ENCODE data around the gene TULP1.
"Not testable (repeated sequence)": the region's sequence is repeated elsewhere in the genome, so short reads cannot be mapped to it uniquely, and the experiment has no call there.

Gene TULP1

DNA sequence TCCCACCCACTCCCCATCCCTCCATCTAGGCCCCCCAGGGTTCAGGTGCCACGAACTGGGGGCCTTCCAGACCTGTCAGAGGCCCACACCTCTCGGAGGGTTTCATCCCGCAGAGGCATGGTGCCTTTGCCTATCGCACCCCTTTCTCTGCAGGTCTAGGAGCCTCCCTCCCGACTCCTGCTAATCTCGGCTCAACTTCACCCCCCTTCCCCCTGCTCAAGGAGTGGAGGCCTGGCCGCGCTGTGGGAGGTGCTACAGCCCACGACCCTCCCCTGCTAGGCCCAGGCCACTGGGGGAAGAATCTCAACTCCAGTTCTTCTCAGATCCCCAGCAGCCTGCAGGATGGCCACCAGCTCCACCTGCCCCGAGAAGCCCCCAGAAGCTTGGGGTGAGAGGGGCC lies at the start of gene TULP1:
TULP1 (minus strand) TSS at position 157 of the 400 bp plus-strand sequence; CDS start at position 119, 38 bp downstream.
- no peak for DNase-seq

DNA sequence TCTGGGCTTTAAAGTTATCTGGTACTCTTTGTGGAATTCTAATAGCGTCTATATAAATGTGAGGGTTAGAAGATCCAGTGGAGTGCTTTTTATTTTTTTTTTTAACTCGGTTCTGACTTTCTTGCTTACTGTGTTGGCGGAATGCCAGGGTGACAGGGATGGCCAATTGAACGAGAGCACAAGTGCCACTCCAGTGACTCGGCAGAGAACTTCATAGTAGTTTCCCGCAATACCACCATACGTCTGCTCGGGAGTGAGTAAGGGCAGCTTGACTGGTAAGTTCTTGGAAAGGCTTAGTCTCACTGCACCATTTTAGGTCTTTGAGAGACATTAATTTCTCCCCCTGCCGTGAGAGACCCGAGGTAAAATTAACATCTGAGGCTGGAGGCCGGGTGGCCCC lies 49.4 kb upstream of the TULP1 start:
- no peak for DNase-seq

DNA sequence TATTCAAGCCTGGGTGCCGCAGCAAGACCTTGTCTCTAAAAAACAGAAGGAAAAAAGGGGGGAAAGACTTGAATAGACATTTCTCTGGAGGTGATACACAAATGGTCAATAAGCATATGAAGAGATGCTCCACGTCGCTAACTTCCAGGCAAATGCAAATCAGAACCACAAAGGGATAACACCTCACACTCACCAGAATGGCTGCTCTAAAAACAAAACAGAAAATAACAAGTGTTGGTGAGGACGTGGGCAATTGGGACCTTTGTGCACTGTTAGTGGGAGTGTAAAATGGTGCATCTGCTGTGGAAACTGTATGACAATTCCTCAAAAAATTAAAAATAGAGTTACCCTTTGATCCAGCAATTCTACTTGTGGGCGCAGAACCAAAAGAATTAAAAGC lies 48.4 kb upstream of the TULP1 start:
- no peak for DNase-seq

DNA sequence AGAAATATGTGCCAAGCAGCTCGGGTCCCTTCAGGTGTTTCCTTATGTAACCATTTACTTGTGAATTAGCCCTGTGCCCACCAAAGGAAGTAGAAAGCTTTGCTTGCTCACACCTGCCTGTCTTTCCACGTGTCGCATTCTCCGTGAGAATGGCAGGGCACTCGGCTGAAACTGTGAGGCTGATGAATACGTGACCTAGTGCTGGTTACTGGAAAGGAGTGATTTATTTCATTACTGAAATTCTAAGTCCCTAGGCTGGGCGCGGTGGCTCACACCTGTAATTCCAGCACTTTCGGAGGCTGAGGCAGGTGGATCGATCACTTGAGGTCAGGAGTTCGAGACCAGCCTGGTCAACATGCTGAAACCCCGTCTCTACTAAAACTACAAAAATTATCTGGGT lies 45.9 kb upstream of the TULP1 start:
- no peak for DNase-seq

DNA sequence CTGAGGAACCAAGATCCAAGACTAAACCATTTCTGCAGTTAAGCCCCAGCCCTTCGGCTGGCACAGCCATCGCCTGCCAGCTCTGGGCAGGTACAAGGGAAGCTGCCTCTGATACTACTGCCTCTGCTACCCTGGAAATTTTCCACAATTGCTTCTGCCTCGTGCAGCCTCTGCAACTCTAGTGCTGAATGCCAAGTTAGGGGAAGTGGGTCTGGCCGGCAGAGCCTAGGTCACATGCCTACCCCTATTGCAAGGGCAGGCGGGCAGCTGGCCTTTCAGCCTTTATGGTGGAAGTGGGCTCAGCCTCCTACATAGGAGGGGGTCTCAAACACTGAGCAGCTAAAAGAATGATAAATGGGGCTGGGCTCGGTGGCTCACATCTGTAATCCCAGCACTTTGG lies 44.5 kb upstream of the TULP1 start:
- DNase-seq = no peak

DNA sequence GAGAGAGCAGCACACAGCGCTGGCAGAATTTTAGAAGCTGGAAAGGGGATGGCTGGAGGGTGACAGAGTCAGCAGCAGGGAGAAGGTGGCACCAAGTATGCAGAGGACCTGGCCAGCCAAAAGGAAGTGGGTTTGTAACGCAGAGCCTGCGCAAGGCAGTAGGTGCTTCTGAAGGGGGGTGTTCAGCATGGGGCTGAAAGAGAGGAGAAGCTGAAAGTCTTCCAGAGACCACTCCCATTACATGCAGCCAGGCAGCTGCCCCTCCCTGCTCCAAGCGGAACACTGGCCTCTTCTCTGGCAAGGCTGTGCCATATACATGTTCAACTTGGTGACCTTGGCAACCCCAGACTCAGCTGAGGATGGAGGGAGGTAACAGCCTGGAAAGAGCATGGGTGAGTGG lies 42.1 kb upstream of the TULP1 start:
- no peak for DNase-seq

DNA sequence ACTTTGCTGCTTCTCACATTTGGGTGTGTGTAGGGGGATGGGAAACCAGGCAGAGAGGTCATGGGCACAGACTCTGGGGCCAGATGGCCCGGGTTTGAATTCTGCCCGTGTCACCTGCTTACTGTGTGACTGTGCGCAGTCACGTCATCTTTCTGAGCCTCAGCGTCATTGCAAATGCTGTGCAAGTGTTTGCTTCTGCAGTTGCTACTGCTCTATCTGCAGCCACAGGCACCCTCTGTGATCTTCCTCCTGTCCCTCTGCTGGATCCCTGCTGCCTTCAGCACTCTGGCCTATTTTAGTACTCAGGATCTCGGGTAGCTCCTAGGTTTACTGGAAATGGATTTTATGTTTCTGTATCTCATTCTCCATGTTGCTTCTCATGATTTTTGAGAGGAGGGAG lies 40.6 kb upstream of the TULP1 start:
- no peak for DNase-seq

DNA sequence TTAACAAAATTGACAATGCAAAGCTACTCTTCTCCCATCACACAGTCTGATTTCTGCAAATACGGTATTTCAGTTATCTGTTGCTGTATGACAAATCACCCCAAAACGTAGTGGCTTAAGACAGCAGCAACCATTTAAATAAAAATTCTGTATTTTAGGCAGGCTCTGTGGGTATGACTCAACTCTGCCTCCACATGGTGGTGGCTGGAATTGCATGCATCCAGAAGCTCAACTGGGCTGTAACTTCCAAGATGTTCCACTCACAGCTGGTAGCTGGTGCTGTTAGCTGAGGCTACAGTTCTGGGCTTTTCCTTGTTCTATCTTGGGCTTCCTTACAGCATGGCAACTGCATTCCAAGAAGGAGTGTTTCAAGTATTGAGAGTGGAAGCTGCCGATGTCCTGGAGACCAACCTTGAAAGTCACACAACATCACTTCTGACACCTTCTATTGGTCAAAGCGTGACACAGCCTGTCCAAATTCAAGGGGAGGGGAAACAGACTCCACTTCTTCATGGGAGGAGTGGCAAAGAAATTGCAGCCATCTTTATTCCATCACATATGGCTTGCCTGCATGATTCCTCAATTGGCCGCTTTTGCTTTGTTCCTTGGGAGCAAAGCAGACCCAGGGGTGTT lies 39.7 kb upstream of the TULP1 start:
- no peak for DNase-seq

DNA sequence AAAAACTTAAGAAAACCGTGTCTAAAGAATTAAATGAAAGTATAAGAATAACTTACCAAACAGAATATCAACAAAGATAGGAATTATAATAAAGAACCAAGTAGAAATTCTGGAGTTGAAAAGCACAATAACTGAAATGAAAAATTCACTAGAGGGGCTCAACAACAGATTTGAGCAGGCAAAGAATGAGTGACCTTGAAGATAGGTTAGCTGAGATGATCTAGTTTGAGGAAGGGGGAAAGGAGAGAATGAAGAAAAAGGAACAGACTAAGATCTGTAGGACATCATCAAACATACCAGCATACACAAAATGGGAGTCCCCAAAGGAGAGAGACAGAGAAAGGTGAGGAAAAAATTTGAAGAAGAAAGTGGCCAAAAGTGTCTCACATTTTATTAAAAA lies 37.7 kb upstream of the TULP1 start:
- no peak for DNase-seq

DNA sequence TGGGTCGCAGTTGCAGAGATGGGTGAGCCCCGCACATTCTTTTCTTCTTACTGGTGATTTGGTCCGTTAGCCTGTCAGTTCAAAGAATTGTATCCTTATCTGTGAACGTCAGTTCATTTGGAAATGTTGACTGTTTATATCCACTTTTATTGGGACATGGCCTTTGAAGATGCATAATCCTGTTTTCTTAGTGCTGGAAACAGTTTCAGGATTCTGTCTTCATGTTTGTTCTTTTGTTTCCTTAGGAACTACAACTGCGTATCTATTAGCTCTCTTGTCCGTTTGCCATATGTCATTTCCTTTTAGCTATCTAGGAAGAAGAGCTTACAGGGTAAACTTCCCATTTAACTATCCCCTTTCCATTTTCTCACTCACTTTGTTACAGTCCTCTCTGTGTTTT lies 35.0 kb upstream of the TULP1 start:
- no peak for DNase-seq

DNA sequence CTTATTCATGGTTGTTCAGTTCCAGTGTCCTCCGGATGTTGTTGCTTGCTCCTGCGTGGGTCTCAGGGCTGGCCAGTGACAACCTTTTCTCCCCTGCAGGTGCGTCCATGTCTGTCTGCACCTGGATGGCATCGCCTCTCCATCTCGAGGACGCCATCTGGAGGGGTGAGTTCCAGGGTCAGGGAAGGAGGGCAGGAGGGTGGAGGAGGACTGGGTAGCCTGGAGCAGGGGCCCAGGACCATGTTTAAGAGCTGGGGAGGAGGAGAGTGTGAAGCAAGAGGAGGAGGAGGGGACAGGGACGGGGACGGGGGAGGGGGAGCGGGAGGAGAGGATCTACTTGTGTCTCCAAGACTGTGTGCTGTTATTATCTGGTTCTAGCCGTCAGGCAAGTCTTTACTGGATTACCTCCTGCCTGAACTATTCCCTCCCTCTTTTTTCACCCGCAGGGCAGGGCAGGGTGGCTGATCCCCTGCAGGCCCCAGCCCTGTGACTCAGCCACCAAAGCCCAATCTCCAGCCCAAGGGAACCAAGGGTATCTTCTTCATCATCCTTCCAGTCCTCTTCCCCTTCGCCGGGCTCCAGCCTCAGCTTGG lies 32.2 kb upstream of the TULP1 start:
- no peak for DNase-seq

DNA sequence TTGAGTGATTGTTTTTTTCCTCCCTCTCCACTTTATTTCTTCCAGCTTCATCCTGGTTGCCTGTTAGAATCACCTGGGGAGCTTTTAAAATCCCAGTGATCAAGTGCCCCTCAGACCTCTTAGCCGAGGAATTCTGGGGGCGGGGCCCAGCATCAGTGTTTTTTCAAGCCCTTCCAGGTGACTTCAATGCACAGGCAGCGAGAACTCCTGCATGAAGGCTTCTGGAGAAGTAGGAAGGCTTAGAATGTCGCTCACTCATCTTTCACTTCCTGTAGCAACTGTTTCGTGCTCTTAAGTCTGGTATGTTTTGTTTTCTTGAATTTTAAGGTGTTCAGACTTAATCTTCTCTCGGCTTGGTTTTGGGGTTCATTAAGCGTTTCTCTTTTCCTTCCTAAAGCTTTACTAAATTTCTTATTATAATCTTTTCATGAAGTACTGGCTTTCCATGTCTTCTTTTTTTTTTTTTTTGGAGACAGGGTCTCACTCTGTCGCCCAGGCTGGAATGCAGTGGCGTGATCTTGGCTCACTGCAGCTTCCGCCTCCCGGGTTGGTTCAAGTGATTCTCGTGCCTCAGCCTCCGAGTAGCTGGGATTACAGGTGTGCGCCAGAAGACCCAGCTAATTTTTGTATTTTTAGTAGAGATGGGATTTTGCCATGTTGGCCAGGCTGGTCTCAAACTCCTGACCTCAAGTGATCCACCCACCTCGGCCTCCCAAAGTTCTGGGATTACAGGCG lies 30.9 kb upstream of the TULP1 start:
- no peak for DNase-seq

DNA sequence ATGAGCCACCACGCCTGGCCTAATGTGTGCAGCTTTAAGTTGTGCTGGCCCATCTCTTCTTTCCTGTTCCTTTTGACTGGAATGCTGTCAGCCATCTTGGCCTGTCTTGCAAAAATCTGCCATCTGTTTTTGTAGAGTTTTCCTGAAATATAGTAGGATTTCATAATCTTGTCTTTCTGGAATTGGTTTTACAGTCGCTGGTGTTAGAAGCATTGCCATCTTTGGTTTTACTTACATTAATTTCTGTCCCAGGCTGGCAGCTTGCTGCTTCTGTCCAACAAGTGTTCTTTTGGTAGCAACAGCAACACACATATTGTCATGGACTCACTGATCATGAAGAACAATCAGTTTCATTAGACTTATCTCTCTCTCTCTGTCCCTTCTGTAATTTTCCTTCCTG lies 29.1 kb upstream of the TULP1 start:
- DNase-seq = no peak

DNA sequence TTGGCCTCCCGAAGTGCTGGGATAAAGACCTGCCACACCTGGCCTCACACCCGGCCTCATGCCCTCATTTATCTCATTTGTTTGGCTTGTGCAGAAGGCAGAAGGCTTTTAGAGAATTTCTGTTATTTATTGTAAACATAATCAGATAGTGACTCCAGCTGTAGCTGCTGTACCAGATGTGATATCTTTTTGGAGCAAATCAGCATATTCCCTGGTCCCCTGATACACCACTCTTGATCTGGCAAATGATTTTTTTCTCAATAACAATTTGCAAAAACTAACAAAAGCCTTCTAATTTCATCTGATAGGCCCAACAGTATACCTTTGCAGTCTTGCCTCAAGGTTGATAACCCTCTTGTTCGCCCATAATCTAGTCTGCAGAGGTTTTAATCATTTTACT lies 26.5 kb upstream of the TULP1 start:
- DNase-seq = no peak

DNA sequence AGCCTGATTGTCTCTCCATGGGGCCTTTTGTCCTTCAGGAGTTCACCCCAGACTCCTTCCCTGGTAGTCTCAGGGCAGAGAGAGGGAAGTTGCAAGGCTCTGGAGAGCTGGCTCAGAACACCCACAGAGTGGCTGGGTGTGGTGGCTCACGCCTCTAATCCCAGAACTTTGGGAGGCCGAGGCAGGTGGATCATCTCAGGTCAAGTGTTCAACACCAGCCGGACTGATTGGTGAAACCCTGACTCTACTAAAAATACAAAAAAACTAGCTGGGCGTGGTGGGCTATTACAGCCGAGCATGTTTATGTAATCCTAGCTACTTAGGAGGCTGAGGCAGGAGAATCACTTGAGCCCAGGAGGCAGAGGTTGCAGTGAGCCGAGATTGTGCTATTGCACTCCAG lies 23.2 kb upstream of the TULP1 start:
- not testable (repeated sequence) for DNase-seq

DNA sequence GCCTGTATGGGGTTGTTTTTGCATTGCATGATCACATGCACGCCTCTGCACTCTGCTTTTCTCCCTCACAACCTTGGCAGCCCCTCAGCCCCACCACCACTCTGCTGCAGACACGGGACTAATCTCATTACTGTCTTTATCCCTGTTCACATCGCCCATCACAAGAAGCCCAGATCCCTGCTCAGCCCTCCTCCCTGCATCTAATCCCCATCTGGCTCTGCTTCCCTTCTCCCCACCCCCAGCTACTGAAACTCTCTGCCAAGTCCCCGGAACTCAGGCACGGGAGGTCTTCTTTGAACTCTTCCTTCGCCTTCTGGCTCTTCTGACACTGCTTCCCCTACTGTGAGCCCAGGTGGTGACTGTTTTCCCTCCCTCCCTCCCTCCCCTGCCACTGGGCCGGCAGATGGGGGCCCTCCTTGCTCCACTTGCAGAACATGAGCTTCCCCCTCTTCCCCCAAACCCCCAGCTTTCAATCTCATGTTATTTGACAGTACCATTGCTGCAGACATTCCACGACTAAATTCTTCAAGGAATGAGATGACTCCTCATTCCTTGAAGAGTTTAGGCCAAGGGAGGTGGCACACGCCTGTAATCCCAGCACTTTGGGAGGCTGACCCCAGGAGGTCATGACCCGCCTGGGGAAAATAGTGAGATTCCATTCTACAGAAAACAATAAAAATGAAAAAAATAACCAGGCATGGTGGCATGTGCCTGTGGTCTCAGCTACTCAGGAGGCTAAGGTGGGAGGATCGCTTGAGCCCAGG lies 21.9 kb upstream of the TULP1 start:
- peak; percentile 79 for DNase-seq

DNA sequence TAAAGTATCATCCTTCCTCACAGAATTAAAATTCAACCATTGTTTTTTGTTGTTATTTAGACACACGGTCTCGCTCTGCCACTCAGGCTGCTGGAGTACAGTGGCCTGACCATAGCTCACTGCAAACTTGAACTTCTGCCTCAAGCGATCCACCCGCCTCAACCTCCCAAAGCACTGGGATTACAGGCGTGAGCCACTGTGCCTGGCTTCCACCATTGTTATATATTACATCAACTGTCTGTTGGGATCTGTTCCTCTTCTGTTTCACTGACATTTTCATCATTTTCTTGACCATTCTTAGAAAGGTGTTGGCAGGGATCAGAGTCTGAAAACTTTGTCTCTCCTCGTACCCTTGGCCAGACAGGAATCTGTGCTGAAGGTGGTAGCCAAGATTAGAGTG lies 21.3 kb upstream of the TULP1 start:
- DNase-seq = no peak

DNA sequence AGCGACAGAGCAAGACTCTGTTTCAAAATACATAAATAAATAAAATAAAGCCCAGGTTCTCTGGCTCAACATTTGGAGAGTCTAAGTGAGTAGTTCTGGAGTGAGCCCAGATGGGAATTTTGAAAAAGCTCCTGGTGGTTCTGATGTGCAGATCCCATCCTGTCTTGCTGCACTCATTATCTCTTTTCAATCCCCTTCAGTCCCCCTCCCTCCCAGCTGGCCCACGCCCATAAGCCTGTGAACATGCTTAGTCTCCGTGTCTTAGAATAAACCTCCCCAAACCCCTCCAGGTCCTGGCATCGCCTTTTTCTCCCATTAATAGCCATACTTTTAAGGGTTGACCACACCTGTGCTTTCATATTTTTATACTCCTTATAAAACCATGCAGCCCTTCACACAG lies 19.4 kb upstream of the TULP1 start:
- DNase-seq = no peak

DNA sequence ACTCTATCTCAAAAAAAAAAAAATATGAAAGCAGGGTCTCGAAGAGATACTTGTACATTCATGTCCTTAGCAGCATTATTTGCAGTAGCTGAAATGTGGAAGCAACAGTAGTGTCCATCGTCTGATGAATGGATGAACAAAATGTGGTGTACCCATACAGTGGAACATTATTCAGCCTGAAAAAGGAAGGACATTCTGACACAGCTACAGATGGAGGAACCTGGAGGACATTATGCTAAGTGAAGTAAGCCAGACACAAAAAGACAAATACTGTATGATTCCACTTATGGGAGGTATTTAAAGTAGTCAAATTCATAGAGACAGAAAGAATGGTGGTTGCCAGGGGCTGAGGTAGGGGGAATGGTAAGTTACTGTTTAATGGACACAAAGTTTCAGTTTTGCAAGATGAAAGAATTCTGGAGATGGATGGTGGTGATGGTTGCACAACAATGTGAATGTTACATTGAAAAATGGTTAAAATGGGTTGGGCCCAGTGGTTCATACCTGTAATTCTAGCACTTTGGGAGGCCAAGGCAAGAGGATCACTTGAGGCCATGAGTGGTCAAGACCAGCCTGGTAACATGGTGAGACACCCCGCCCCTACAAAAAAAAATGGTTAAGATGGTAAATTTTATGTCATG lies 11.8 kb upstream of the TULP1 start:
- no peak for DNase-seq

DNA sequence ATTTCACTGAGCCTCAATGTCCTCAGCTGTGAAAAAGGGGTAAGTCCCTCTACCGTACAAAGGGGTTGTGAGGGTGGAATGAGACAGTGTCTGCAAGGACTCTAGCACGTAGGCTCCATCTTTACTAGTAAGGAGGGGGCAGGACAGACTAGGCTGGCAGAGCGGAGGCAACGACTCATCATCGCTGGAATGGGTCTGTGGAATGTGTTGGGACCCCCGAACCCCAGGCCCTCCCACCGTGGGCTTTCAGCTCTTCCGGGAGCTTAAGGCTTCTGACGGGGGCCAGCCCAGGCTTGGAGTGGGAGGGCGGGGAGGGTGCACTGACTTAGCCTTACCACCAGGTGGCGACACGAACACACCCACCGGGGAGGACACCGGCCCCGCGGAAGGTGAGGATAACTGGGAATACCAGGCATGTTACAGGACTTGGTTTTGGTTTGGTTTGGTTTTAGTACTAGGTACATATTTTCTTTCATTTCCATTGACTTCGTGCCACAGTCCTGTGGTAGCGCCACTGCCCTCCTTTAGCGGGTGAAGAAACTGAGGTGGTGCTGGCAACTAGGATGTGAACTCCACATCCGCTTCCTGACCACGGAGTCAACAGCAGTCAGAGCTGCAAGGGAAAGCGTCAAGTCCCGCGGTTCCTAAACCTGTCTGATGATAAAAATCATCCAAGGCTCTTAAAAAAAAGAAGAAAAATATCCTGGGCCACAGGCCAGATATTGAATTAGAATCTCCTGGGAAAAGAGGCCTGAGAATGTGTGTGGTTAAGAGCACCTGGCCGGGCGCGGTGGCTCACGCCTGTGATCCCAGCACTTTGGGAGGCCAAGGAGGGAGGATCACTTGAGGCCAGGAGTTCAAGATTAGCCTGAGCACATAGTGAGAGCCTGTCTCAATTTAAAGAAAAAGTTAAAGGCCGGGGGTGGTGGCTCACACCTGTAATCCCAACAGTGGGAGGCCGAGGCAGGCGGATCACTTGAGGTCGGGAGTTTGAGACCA lies 10.3 kb upstream of the TULP1 start:
- peak; percentile 79 for DNase-seq

DNA sequence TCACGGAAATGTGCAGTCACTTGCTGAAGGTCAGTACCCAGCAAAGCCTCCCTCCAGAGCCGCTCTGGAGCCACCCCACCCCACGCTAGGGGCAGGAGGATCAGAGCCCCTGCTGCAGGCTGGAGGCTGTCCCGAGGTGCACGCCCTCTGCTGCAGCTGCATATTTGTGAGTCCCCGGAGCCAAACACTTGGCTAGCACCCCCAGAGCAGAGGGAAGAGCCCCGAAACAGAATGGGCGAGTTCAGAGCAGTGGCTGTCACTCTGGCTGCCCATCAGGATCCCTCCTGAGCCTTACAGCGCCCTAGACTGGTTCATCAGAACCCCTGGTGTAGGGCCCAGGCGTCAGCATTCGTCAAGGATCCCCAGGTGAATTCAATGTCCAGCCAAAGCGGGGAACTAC lies 9.5 kb upstream of the TULP1 start:
- no peak for DNase-seq

DNA sequence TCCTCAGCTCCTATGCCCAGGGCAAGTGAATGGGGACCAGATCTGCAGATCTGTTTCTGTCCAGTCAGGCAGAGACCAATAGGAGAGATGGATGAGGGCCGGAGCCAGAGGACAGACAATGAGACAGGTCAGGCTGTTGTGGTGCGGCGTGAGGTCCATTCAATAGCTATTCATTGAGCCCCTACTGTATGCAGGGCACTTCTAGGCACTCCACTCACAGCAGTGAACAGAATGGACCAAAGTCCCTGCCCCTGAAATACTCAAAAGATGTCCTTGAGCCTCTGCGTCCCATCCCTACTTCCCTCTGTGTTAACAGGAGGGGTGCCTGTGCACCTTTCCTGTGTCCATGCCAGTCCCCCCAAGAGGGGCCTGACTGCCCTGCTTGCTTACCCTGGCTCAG lies 8.5 kb upstream of the TULP1 start:
- no peak for DNase-seq

All from left hindlimb (tissue), 1 donor.